Adipocyte (in vitro differentiated cells): Measurements from ENCODE around the gene IPO9.
"Not testable (repeated sequence)": the region's sequence is repeated elsewhere in the genome, so short reads cannot be mapped to it uniquely, and the experiment has no call there.

Experiments used
- DNase-seq: peaks from one replicate; pipeline ENCODE4 v3.0.0-alpha.2; 2015; ENCODE audit warnings: low read depth
- H3K27me3 ChIP-seq: replicated peaks from 2 replicates; pipeline ENCODE4 v1.7.0; 2013; ENCODE audit warnings: mild to moderate bottlenecking, low read length, moderate library complexity; ENCODE audit not compliant: control insufficient read depth, insufficient read depth
- H3K36me3 ChIP-seq: 2 replicates; pipeline ENCODE4 v1.7.0; 2013; ENCODE audit warnings: low read length, mild to moderate bottlenecking, moderate library complexity; ENCODE audit not compliant: control insufficient read depth, insufficient read depth, severe bottlenecking
- H3K4me1 ChIP-seq: 2 replicates; pipeline ENCODE4 v1.7.0; 2013; ENCODE audit warnings: mild to moderate bottlenecking, low read length, moderate library complexity; ENCODE audit not compliant: control insufficient read depth, insufficient read depth
- H3K4me3 ChIP-seq: 2 replicates; pipeline ENCODE4 v1.7.0; 2013; ENCODE audit warnings: mild to moderate bottlenecking, low read length, moderate library complexity
- H3K9ac ChIP-seq: 2 replicates; pipeline ENCODE4 v1.7.0; 2013; ENCODE audit warnings: mild to moderate bottlenecking, low read length, moderate library complexity
- H3K9me3 ChIP-seq: 2 replicates; pipeline ENCODE4 v1.7.0; 2013; ENCODE audit warnings: mild to moderate bottlenecking, low read length, moderate library complexity; ENCODE audit not compliant: control insufficient read depth

IPO9 gene

GRCh38 chr1:201834621-201835020 is 5.7 kb downstream of the IPO9 start:
- H3K9me3 ChIP-seq = no peaks in the 10 kb centered on the region
- peaks cover 5% of the 10 kb centered on the region for H3K36me3 ChIP-seq
- no peak overlapping the region for H3K9ac ChIP-seq
- H3K4me1 ChIP-seq = peaks cover 28% of the 10 kb centered on the region
- H3K27me3 ChIP-seq = no peaks in the 10 kb centered on the region
- no peak for DNase-seq
- no peak overlapping the region for H3K4me3 ChIP-seq

GRCh38 chr1:201838381-201838780 is 9.4 kb downstream of the IPO9 start:
- H3K9me3 ChIP-seq = no peaks in the 10 kb centered on the region
- no peak overlapping the region for H3K9ac ChIP-seq
- DNase-seq = no peak
- no peak overlapping the region for H3K4me3 ChIP-seq
- H3K36me3 ChIP-seq = peaks cover 5% of the 10 kb centered on the region
- H3K27me3 ChIP-seq = no peaks in the 10 kb centered on the region
- H3K4me1 ChIP-seq = peaks cover 25% of the 10 kb centered on the region

- H3K9me3 ChIP-seq, H3K4me3 ChIP-seq, H3K9ac ChIP-seq, DNase-seq, H3K36me3 ChIP-seq, H3K27me3 ChIP-seq: not testable (repeated sequence)
- H3K4me1 ChIP-seq = peaks cover 20% of the 10 kb centered on the region
These were observed 10.1 kb downstream of the IPO9 start for GRCh38 chr1:201839089-201839488.

- no peak overlapping the region for H3K9ac ChIP-seq
- H3K9me3 ChIP-seq = no peaks in the 10 kb centered on the region
- H3K27me3 ChIP-seq = no peaks in the 10 kb centered on the region
- H3K4me1 ChIP-seq = peaks cover 20% of the 10 kb centered on the region
- no peak overlapping the region for H3K4me3 ChIP-seq
- no peak for DNase-seq
- peaks cover 5% of the 10 kb centered on the region for H3K36me3 ChIP-seq
These were observed 11.1 kb downstream of the IPO9 start for GRCh38 chr1:201840055-201840454.

- Histone ChIP-seq H3K9me3 (no peaks in the 10 kb centered on the region), H3K36me3 (peaks cover 5% of the 10 kb centered on the region), H3K9ac (no peak overlapping the region), H3K4me3 (no peak overlapping the region), H3K27me3 (no peaks in the 10 kb centered on the region), H3K4me1 (peaks cover 20% of the 10 kb centered on the region)
- DNase-seq = no peak
These were observed 11.5 kb downstream of the IPO9 start for GRCh38 chr1:201840490-201840889.

- Histone ChIP-seq H3K9me3 (no peaks in the 10 kb centered on the region), H3K36me3 (peaks cover 2% of the 10 kb centered on the region), H3K9ac (no peak overlapping the region), H3K4me3 (no peak overlapping the region), H3K4me1 (peaks cover 20% of the 10 kb centered on the region), H3K27me3 (no peaks in the 10 kb centered on the region)
- no peak for DNase-seq
These were observed 12.4 kb downstream of the IPO9 start for GRCh38 chr1:201841265-201841912.

GRCh38 chr1:201842472-201843027 is 13.6 kb downstream of the IPO9 start:
- Histone ChIP-seq H3K4me3 (no peak overlapping the region), H3K4me1 (peaks cover 20% of the 10 kb centered on the region), H3K36me3 (peaks cover 2% of the 10 kb centered on the region), H3K9me3 (no peaks in the 10 kb centered on the region), H3K27me3 (no peaks in the 10 kb centered on the region), H3K9ac (no peak overlapping the region)
- peak; percentile 47 for DNase-seq

GRCh38 chr1:201845331-201846083 is 16.6 kb downstream of the IPO9 start:
- no peak overlapping the region for H3K4me3 ChIP-seq
- no peaks in the 10 kb centered on the region for H3K27me3 ChIP-seq
- DNase-seq = no peak
- no peaks in the 10 kb centered on the region for H3K9me3 ChIP-seq
- H3K36me3 ChIP-seq = peaks cover 4% of the 10 kb centered on the region
- no peak overlapping the region for H3K9ac ChIP-seq
- H3K4me1 ChIP-seq = peaks cover 27% of the 10 kb centered on the region

GRCh38 chr1:201847150-201847549 is 18.2 kb downstream of the IPO9 start:
- no peak for DNase-seq
- no peaks in the 10 kb centered on the region for H3K9me3 ChIP-seq
- H3K36me3 ChIP-seq = peaks cover 15% of the 10 kb centered on the region
- H3K9ac ChIP-seq = no peak overlapping the region
- peaks cover 31% of the 10 kb centered on the region for H3K4me1 ChIP-seq
- no peaks in the 10 kb centered on the region for H3K27me3 ChIP-seq
- H3K4me3 ChIP-seq = no peak overlapping the region

GRCh38 chr1:201848230-201848629 is 19.3 kb downstream of the IPO9 start:
- Histone ChIP-seq H3K4me3 (no peak overlapping the region), H3K9ac (no peak overlapping the region), H3K4me1 (peaks cover 21% of the 10 kb centered on the region), H3K9me3 (no peaks in the 10 kb centered on the region), H3K36me3 (peaks cover 26% of the 10 kb centered on the region), H3K27me3 (no peaks in the 10 kb centered on the region)
- no peak for DNase-seq

- Histone ChIP-seq H3K27me3 (no peaks in the 10 kb centered on the region), H3K36me3 (peaks cover 37% of the 10 kb centered on the region), H3K4me3 (no peak overlapping the region), H3K9ac (peak overlapping the region; percentile 2), H3K4me1 (peaks cover 20% of the 10 kb centered on the region), H3K9me3 (no peaks in the 10 kb centered on the region)
- DNase-seq = peak; percentile 39
These were observed 20.6 kb downstream of the IPO9 start for GRCh38 chr1:201849372-201850052.
